ENCODE results near the gene PRF1. TPM values are rescaled to one million over a fixed set of nuclear protein-coding genes. Genes with fewer than 3 reads are reported as not detected.
"Not testable (repeated sequence)": the region's sequence is repeated elsewhere in the genome, so short reads cannot be mapped to it uniquely, and the experiment has no call there.

Gene PRF1
- total RNA-seq, 4 donors from 2014 or later, result 0.87 to 6.6 (median 3.7) TPM

DNA sequence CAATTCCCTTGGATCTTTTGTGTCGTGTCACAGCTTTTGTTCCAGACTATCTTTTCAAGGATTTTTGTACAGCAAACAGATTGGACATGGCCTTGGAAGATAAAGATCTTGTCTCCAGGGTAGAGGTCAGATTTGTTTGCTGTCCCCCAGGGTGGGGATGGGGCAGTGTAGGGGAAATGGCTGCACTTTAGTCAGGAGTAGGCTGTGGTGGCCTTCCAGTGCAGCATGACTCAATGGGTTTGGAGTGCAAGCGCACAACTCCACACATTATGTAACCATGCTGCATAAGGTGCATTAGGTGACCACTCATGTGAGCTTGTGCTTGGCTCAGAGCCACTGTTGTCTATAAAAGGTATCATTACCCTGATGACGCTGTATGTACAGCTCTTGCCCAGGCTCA lies 45.9 kb upstream of the PRF1 start:
- WGBS, 2 donors, result 96 to 100% methylated on average over 3 of the region's 3 CpGs
- Histone ChIP-seq H3K27ac (no peak overlapping the region), H3K36me3 (no peaks in the 10 kb centered on the region), H3K4me1 (peaks cover 0 to 9% (median 0%) of the 10 kb centered on the region in 4 donors), H3K9me3 (peaks cover 0 to 13% (median 0%) of the 10 kb centered on the region in 4 donors), H3K4me3 (no peak overlapping the region), H3K27me3 (no peaks in the 10 kb centered on the region)
- TF ChIP-seq, protein P1, sequence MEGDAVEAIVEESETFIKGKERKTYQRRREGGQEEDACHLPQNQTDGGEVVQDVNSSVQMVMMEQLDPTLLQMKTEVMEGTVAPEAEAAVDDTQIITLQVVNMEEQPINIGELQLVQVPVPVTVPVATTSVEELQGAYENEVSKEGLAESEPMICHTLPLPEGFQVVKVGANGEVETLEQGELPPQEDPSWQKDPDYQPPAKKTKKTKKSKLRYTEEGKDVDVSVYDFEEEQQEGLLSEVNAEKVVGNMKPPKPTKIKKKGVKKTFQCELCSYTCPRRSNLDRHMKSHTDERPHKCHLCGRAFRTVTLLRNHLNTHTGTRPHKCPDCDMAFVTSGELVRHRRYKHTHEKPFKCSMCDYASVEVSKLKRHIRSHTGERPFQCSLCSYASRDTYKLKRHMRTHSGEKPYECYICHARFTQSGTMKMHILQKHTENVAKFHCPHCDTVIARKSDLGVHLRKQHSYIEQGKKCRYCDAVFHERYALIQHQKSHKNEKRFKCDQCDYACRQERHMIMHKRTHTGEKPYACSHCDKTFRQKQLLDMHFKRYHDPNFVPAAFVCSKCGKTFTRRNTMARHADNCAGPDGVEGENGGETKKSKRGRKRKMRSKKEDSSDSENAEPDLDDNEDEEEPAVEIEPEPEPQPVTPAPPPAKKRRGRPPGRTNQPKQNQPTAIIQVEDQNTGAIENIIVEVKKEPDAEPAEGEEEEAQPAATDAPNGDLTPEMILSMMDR (IDR thresholded peaks at IDR 0.05), result no peak
- TF ChIP-seq POLR2A (IDR thresholded peaks at IDR 0.05) (no peak), EP300 (IDR thresholded peaks at IDR 0.05) (no peak)
- DNase-seq (ENCODE audit: low spot score in 2 of 2), result no peak

DNA sequence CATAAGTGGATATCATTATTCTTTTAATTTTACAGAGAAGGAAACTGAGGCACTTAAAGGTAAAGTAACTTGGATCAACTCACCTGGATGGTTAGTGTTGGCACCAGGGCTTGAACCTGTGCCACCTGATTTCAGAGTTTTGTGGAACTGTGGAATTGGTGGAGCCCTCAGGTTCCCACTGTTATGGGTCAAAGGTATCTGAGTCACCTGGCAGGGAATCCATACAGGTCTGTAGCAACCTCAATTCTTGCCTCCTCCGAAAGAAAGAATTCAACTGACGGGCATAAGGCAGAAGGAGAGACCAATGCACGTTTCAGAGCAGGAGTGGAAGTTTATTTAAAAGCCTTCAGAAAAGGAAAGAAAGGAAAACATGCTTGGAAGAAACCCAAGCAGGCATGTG lies 44.5 kb upstream of the PRF1 start:
- no peak for DNase-seq (ENCODE audit: low spot score in 2 of 2)
- Histone ChIP-seq H3K36me3 (no peaks in the 10 kb centered on the region), H3K4me1 (no peaks in the 10 kb centered on the region), H3K27ac (no peak overlapping the region), H3K4me3 (no peak overlapping the region), H3K9me3 (peaks cover 0 to 12% (median 0%) of the 10 kb centered on the region in 4 donors), H3K27me3 (no peaks in the 10 kb centered on the region)
- 51 to 79% methylated on average over 2 to 3 of the region's 3 CpGs for WGBS, 2 donors
- TF ChIP-seq POLR2A (IDR thresholded peaks at IDR 0.05) (no peak), EP300 (IDR thresholded peaks at IDR 0.05) (no peak)
- TF ChIP-seq, protein P1 (IDR thresholded peaks at IDR 0.05), result no peak

DNA sequence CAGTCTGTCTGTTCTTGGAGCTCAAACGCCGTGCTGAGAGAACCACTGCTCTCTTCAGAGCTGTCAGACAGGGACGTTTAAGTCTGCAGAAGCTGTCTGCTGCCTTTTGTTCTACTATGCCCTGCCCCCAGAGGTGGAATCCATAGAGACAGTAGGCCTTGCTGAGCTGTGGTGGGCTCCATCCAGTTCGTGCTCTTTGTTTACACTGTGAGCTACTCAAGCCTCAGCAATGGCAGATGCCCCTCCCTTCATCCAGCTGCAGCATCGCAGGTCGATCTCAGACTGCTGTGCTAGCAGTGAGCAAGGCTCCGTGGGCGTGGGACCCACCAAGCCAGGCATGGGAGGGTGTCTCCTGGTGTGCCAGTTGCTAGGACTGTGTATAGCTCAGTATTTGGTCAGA lies 42.4 kb upstream of the PRF1 start:
- H3K36me3 ChIP-seq; H3K27me3 ChIP-seq; H3K4me1 ChIP-seq; DNase-seq (ENCODE audit: low spot score in 2 of 2); H3K9me3 ChIP-seq; H3K4me3 ChIP-seq; H3K27ac ChIP-seq: not testable (repeated sequence)
- WGBS, 2 donors, result 58 to 70% methylated on average over 2 to 8 of the region's 8 CpGs

DNA sequence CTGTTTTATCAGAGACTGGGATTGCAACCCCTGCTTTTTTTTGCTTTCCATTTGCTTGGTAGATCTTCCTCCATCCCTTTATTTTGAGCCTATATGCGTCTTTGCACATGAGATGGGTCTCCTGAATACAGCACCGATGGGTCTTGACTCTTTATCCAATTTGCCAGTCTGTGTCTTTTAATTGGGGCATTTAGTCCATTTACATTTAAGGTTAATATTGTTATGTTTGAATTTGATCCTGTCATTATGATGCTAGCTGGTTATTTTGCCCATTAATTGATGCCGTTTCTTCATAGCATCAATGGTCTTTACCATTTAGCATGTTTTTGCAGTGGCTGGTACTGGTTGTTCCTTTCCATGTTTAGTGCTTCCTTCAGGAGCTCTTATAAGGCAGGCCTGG lies 40.7 kb upstream of the PRF1 start:
- DNase-seq (ENCODE audit: low spot score in 2 of 2); H3K4me1 ChIP-seq; H3K4me3 ChIP-seq; H3K9me3 ChIP-seq; H3K36me3 ChIP-seq; H3K27me3 ChIP-seq; H3K27ac ChIP-seq: not testable (repeated sequence)
- WGBS, 2 donors, result 97 to 100% methylated on average over 3 of the region's 3 CpGs

DNA sequence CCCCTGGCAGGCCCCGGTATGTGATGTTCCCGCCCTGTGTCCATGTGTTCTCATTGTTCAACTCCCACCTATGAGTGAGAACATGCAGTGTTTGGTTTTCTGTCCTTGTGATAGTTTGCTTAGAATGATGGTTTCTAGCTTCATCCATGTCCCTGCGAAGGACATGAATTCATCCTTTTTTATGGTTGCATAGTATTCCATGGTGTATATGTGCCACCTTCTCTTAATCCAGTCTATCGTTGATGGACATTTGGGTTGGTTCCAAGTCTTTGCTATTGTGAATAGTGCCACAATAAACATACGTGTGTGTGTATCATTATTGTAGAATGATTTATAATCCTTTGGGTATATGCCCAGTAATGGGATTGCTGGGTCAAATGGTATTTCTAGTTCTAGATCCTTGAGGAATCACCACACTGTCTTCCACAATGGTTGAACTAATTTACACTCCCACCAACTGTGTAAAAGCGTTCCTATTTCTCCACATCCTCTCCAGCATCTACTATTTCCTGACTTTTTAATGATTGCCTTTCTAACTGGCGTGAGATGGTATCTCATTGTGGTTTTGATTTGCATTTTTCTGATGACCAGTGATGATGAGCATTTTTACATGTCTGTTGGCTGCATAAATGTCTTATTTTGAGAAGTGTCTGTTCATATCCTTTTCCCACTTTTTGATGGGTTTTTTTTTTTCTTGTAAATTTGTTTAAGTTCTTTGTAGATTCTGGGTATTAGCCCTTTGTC lies 37.3 kb upstream of the PRF1 start:
- H3K9me3 ChIP-seq; H3K27ac ChIP-seq; H3K27me3 ChIP-seq; H3K36me3 ChIP-seq; DNase-seq (ENCODE audit: low spot score in 2 of 2); H3K4me1 ChIP-seq; H3K4me3 ChIP-seq: not testable (repeated sequence)
- WGBS, 2 donors, result 86 to 90% methylated on average over 7 of the region's 7 CpGs

DNA sequence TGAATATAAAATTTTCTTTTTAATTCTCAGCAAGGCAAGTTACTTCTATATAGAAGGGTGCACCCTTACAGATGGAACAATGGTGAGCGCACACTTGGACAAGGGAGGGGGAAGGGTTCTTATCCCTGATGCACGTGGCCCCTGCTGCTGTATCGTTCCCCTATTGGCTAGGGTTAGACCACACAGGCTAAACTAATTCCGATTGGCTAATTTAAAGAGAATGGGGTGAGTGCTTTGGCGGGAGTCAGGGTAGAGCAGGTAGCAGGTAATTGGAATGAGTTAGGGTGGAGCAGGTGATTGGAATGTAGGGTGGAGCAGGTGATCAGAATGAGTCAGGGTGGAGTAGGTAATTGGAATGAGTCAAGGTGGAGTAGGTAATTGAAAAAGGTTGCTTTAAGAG lies 32.0 kb upstream of the PRF1 start:
- not testable (repeated sequence) for H3K27me3 ChIP-seq; DNase-seq (ENCODE audit: low spot score in 2 of 2); H3K4me1 ChIP-seq; H3K27ac ChIP-seq; H3K4me3 ChIP-seq; H3K36me3 ChIP-seq
- peaks cover 0 to 13% (median 3%) of the 10 kb centered on the region in 4 donors for H3K9me3 ChIP-seq
- 89 to 93% methylated on average over 5 of the region's 5 CpGs for WGBS, 2 donors

DNA sequence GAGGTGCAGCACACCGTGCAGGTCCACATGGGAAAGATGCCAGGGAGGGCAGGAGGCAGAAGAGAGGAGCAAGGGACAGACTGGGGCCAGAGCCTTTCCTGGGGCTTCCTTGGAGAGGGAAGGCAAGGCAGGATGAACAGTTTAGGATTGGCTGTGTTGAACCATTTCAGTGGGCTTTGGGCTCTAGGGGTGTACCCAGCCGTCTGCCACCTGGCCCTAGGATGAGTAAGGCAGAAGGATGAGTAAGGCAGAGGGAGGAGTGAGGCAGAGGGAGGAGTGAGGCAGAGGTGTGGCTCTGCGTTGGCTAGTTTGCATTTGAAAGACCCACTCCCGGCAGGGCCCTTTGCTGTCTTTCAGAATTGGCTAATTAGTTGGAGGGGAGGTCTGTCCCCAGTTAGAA lies 31.5 kb upstream of the PRF1 start:
- 61 to 66% methylated on average over 4 of the region's 4 CpGs for WGBS, 2 donors
- no peak overlapping the region for H3K4me3 ChIP-seq
- H3K4me1 ChIP-seq, result no peaks in the 10 kb centered on the region
- H3K9me3 ChIP-seq, result peaks cover 0 to 15% (median 3%) of the 10 kb centered on the region in 4 donors
- no peak for DNase-seq (ENCODE audit: low spot score in 2 of 2)
- no peak for TF ChIP-seq EP300 (IDR thresholded peaks at IDR 0.05)
- no peaks in the 10 kb centered on the region for H3K27me3 ChIP-seq
- H3K27ac ChIP-seq, result no peak overlapping the region
- H3K36me3 ChIP-seq, result no peaks in the 10 kb centered on the region

DNA sequence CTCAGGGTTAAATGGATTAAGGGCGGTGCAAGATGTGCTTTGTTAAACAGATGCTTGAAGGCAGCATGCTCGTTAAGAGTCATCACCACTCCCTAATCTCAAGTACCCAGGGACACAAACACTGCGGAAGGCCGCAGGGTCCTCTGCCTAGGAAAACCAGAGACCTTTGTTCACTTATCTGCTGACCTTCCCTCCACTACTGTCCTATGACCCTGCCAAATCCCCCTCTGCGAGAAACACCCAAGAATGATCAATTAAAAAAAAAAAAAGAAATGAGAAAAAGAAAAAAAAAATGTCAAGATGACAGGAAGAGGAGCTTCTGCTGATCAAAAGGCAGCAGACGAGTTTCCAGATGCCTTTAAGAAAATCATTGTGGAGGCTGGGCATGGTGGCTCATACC lies 29.2 kb upstream of the PRF1 start:
- H3K36me3 ChIP-seq; DNase-seq (ENCODE audit: low spot score in 2 of 2); H3K27me3 ChIP-seq; H3K4me1 ChIP-seq; H3K27ac ChIP-seq; H3K4me3 ChIP-seq: not testable (repeated sequence)
- WGBS, 2 donors, result 53 to 54% methylated on average over 2 of the region's 6 CpGs
- H3K9me3 ChIP-seq, result peaks cover 0 to 30% (median 3%) of the 10 kb centered on the region in 4 donors

Measured in tibial nerve (tissue), 4 donors.